Upper lobe of left lung (tissue), 6 donors: ENCODE measurements around the gene ANKS4B. TPM values are rescaled to one million over a fixed set of nuclear protein-coding genes. Genes with fewer than 3 reads are reported as not detected.

Source experiments
- ATAC-seq, 2 donors: fragments of 200-7000 bp; cut with Tn5 transposase; one replicate each; pipeline ENCODE4 v1.9.1; 2022; ENCODE audit warnings: mild to moderate bottlenecking in 2 of 2, moderate library complexity in 2 of 2; ENCODE audit not compliant: low FRiP score in 2 of 2
- DNase-seq, 2 donors: peaks; one replicate each; pipeline ENCODE4 v3.0.0-alpha.2; 2019 to 2020
- H3K27ac ChIP-seq, 4 donors: fragments of 200-600 bp; sonication (generic); one replicate each; pipeline ENCODE4 v1.5.1; 2016 to 2019
- H3K27me3 ChIP-seq, 4 donors: fragments of 200-600 bp; sonication (generic); one replicate each; pipeline ENCODE4 v1.5.1; 2017 to 2019
- H3K36me3 ChIP-seq, 4 donors: fragments of 200-600 bp; sonication (generic); one replicate each; pipeline ENCODE4 v1.5.1; 2016 to 2019
- H3K4me1 ChIP-seq, 4 donors: fragments of 200-600 bp; sonication (generic); one replicate each; pipeline ENCODE4 v1.5.1; 2018 to 2019
- H3K4me3 ChIP-seq, 4 donors: fragments of 200-600 bp; sonication (generic); one replicate each; pipeline ENCODE4 v1.5.1; 2017 to 2019; ENCODE audit warnings: mild to moderate bottlenecking in 2 of 4, moderate library complexity in 1 of 4
- H3K9me3 ChIP-seq, 4 donors: fragments of 200-600 bp; sonication (generic); one replicate each; pipeline ENCODE4 v1.5.1; 2018 to 2019
- CTCF ChIP-seq, 6 experiments: fragments of 450-650 bp in 4 of 6; fragments of 200-600 bp in 2 of 6; sonication (generic) in 2 of 6; IDR thresholded peaks; one replicate each; pipeline ENCODE4 v1.5.1; 2016 to 2019; ENCODE audit warnings: antibody characterized with exemption in 6 of 6
- EP300 ChIP-seq, 4 donors: sonication (generic); formaldehyde crosslinking; IDR thresholded peaks; one replicate each; pipeline ENCODE4 v1.5.1; 2017; ENCODE audit warnings: antibody characterized with exemption in 4 of 4, control low read depth in 2 of 4
- POLR2A ChIP-seq, 4 donors: fragments of 450-650 bp; IDR thresholded peaks; one replicate each; pipeline ENCODE4 v1.5.1; 2016 to 2017; ENCODE audit warnings: antibody characterized with exemption in 4 of 4, mild to moderate bottlenecking in 2 of 4
- POLR2AphosphoS5 ChIP-seq, 2 donors: sonication (generic); formaldehyde crosslinking; IDR thresholded peaks; one replicate each; pipeline ENCODE4 v1.5.1; 2017; ENCODE audit warnings: antibody characterized with exemption in 2 of 2
- WGBS, 2 donors: methylation state at CpG; one replicate each; pipeline ENCODE4 v1.1.5; 2017 to 2018; 5-methylcytosine and 5-hydroxymethylcytosine counted together
- total RNA-seq, 6 donors: library from RNA; depleted of rRNA in 4 of 6; stranded (reverse); fragments of >200 nt in 4 of 6; gene quantifications; one replicate each; pipeline versions ENCODE4 v1.1.0 to v1.2.1, GENCODE V29; 2016 to 2021
- donor health status: DM: no; HTN: no; CAD: no; lungs with moderate emphysema.
- donor health status: DM: no; HTN: yes; CAD: no; lungs with severe emphysema.

ANKS4B gene
- total RNA-seq, 6 donors from 2014 or later: 0.06 TPM; not detected in 5

DNA sequence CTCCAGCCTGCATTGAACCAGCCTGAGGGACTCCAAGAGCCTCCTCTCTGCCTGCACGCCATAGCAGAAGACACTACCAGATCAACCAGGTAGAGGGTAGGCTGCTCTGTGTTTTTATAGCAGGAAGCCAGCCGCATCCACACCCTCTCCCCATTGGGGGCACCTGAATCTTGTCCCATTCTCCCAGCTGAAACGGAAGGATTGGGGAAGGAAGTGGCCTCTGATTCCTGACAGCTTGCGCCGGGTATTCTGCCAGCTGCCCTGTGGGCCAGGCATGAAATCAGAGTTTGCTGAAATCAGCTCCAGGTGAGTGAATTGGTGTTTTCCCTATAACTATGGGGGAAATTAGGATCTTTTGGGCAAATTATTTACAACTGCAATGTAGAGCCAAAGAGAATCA is 22.0 kb upstream of the ANKS4B start, which contains the start of gene ZP2:
Gene ZP2, minus strand, starts transcription at position 89 of the 400 bp plus-strand sequence. Its CDS starts 27 bp downstream, at position 62.
- Histone ChIP-seq H3K36me3 (no peaks in the 10 kb centered on the region), H3K27me3 (no peaks in the 10 kb centered on the region), H3K27ac (no peak within 1 kb of the TSS), H3K9me3 (no peaks in the 10 kb centered on the region), H3K4me3 (no peak within 1 kb of the TSS), H3K4me1 (no peaks in the 10 kb centered on the region)
- TF ChIP-seq CTCF (IDR thresholded peaks at IDR 0.05) (no peak), EP300 (IDR thresholded peaks at IDR 0.05) (no peak), POLR2A (IDR thresholded peaks at IDR 0.05) (no peak), POLR2AphosphoS5 (IDR thresholded peaks at IDR 0.05) (no peak)
- ATAC-seq (no peak), DNase-seq (no peak)
- 58 to 61% methylated on average over 5 of the region's 5 CpGs for WGBS, 2 donors

GRCh38 chr16:21214086-21214485 is 19.4 kb upstream of the ANKS4B start:
- no peaks in the 10 kb centered on the region for H3K36me3 ChIP-seq
- WGBS, 2 donors: 52 to 68% methylated on average over 4 of the region's 4 CpGs
- no peaks in the 10 kb centered on the region for H3K27me3 ChIP-seq
- H3K9me3 ChIP-seq: no peaks in the 10 kb centered on the region
- ATAC-seq (no peak), DNase-seq (no peak)
- no peak overlapping the region for H3K27ac ChIP-seq
- no peaks in the 10 kb centered on the region for H3K4me1 ChIP-seq
- H3K4me3 ChIP-seq: no peak overlapping the region
- TF ChIP-seq CTCF (IDR thresholded peaks at IDR 0.05) (no peak), EP300 (IDR thresholded peaks at IDR 0.05) (no peak), POLR2AphosphoS5 (IDR thresholded peaks at IDR 0.05) (no peak), POLR2A (IDR thresholded peaks at IDR 0.05) (no peak)

DNA sequence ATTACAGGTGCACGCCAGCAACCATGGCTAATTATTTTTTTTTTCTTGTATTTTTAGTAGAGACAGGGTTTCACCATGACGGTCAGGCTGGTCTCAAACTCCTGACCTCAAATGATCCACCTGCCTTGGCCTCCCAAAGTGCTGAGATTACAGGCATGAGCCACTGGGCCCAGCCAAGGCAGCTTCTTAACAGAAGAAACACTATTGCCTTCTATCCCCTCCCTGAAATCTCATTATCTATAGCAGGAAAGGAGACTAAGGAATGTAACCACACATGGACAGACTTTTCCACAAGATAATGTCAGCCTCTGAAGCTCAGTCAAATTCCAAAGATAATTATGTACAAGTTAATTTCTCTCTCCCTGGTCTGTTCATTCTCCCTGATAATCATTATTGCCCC is 16.4 kb upstream of the ANKS4B start:
- ATAC-seq: no peak
- Histone ChIP-seq H3K27me3 (no peaks in the 10 kb centered on the region), H3K36me3 (no peaks in the 10 kb centered on the region), H3K9me3 (no peaks in the 10 kb centered on the region), H3K27ac (no peak overlapping the region), H3K4me1 (no peaks in the 10 kb centered on the region), H3K4me3 (no peak overlapping the region)
- DNase-seq: no peak
- 60 to 72% methylated on average over 2 of the region's 2 CpGs for WGBS, 2 donors
- TF ChIP-seq POLR2AphosphoS5 (IDR thresholded peaks at IDR 0.05) (no peak), POLR2A (IDR thresholded peaks at IDR 0.05) (no peak), EP300 (IDR thresholded peaks at IDR 0.05) (no peak)

DNA sequence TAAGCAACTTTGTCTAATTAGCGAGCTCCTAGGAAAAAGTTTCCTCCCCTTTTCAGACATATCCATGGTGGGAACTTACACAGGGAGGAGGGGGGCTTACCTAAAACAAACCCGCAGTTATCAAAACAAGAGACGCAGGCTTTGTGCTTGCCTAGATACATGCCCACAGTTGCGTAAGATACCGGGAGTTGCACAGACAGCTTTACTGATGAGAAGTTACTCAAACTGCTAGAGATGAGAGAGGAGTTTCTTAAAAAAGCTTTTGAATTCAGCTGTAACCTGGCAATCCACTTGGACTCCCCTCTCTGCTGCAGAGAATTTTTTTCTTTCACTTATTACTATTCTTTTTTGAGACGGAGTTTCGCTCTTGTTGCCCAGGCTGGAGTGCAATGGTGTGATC is 15.3 kb upstream of the ANKS4B start:
- H3K9me3 ChIP-seq: no peaks in the 10 kb centered on the region
- no peak for DNase-seq
- H3K27me3 ChIP-seq: no peaks in the 10 kb centered on the region
- no peak overlapping the region for H3K4me3 ChIP-seq
- peaks cover 0 to 3% (median 1%) of the 10 kb centered on the region in 4 donors for H3K4me1 ChIP-seq
- H3K27ac ChIP-seq: no peak overlapping the region
- ATAC-seq: no peak
- no peak for TF ChIP-seq EP300 (IDR thresholded peaks at IDR 0.05)
- no peak for TF ChIP-seq POLR2AphosphoS5 (IDR thresholded peaks at IDR 0.05)
- TF ChIP-seq POLR2A (IDR thresholded peaks at IDR 0.05): no peak
- TF ChIP-seq CTCF (IDR thresholded peaks at IDR 0.05): no peak
- no peaks in the 10 kb centered on the region for H3K36me3 ChIP-seq
- WGBS, 2 donors: 44 to 62% methylated on average over 7 of the region's 7 CpGs

DNA sequence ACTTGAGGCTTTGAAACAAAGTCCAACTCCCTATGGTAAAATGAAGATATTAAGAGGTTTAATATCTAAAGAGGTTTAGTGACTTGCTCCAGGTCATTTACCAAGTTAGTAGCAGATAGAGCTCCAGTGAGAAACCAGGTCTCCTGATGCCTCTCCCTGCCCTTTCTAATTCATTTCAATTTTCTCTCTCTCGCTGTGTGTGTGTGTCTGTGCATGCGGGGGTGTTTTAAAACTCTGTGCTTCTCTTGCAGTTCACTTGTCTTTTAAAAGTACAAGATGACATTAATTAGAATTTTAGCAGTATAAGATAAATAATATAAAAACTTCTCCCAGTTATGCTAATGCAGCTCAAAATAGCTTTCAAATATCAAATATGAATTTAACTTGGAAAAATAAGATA is 13.9 kb upstream of the ANKS4B start:
- DNase-seq: no peak
- H3K27me3 ChIP-seq: no peaks in the 10 kb centered on the region
- TF ChIP-seq EP300 (IDR thresholded peaks at IDR 0.05) (no peak), POLR2AphosphoS5 (IDR thresholded peaks at IDR 0.05) (no peak), CTCF (IDR thresholded peaks at IDR 0.05) (no peak), POLR2A (IDR thresholded peaks at IDR 0.05) (no peak)
- no peak overlapping the region for H3K27ac ChIP-seq
- H3K4me1 ChIP-seq: peaks cover 0 to 7% (median 3%) of the 10 kb centered on the region in 4 donors
- ATAC-seq: no peak
- no peak overlapping the region for H3K4me3 ChIP-seq
- H3K36me3 ChIP-seq: no peaks in the 10 kb centered on the region
- H3K9me3 ChIP-seq: no peaks in the 10 kb centered on the region
- WGBS, 2 donors: 92 to 98% methylated on average over 2 of the region's 2 CpGs
